ENCODE data around the gene NEMP1.

GRCh38 chr12:57118711-57119271 is 40.2 kb upstream of the NEMP1 start:
- TF ChIP-seq EZH2 (IDR thresholded peaks at IDR 0.05; ENCODE audit: insufficient read depth, poor library complexity, severe bottlenecking): no peak
- TF ChIP-seq EZH2phosphoT487 (IDR thresholded peaks at IDR 0.05; ENCODE audit: insufficient read depth, low read depth): no peak
